Measurements from ENCODE around the gene GBX1.
A peak's percentile ranks its signal among the peaks of the same experiment; 100 is the strongest.

Gene GBX1

DNA sequence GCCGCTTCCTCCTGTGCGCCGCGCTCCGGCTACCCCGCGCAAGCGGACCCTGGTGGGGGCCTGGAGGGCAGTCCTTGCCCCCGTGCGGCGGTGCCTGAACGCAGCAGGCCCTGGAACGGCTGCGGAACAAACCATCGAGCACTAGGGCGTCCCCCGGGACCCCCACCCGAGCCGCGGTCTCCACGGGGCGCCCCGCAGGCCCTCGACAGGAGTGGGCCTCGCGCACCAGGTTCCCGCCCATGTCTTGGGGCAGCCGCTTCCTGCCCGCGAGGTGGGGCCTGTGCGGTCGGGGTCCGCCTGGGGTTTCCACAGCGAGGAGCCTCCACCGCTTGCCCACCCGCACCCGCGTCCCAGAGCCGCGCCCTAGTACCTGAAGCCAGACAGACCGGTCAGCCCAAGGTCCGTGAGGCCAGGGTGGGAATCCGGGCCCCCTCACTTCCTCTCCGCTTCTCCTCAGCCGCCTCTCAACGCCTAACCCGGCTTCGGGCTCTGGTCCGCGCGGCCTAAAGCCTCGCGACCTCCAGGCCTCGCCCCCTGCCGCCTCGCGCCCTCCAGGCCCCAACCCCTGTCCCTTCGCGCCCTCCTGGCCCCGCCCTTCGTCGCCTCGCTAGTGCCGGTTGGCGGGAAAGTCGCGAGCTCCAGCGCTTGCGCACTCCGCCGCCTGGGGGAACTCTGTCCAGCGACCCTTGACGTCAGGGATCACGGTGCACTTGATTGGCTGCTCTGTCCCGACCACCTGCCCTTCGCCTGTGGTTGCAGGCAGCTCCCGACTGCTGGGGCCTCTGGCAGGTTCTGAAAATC, 7.0 kb upstream of the GBX1 start:
- DNase-seq (ENCODE audit: low read depth in 4 of 4, low spot score in 1 of 4) = peak in 1 of 4 experiments; percentile 14

DNA sequence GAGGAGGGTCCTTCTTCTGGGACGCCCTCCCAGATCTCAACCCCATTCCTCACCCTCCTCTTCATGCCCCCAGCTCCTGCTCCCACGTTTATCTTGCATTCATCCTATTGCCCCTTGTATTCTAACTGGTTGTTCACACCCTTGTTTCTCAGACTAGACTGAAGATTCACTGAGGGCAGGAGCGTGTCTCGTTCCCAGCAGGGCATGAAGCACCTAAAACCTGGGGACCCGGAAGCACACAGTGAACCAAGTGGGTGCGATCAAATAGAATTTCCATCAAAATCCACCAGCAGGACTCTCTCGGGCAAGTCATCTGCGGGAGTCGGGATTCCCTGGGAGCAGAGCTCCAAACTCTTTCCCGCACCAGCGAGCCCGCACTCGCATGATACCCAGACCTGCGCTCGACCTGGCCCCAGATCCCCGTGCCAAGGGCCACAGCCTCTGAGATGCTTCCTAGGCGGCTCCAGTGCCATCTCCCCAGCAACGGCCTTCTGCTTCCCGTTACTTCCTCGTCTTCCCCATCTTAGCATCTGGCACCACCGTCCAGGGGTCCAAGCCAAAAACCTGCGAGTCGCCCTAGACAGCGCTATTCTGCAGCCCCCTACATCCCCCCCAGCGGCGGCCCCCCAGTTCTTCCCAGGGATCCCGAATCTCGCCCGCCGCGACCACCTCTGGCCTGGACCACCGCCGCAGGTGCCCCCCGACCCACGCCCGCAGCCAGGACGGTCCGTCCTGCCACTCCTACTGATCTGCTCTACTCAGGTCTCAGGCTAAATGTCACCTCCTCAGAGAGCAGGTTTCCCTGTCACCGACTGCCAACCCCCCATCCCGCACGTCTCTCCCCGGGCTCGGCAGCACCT, 6.1 kb upstream of the GBX1 start:
- no peak for DNase-seq (ENCODE audit: low read depth in 4 of 4, low spot score in 1 of 4)

GRCh38 chr7:151172273-151173141, 5.0 kb upstream of the GBX1 start:
- DNase-seq (ENCODE audit: low read depth in 4 of 4, low spot score in 1 of 4) = peak; percentile 54 to 76 (median 64)

DNA sequence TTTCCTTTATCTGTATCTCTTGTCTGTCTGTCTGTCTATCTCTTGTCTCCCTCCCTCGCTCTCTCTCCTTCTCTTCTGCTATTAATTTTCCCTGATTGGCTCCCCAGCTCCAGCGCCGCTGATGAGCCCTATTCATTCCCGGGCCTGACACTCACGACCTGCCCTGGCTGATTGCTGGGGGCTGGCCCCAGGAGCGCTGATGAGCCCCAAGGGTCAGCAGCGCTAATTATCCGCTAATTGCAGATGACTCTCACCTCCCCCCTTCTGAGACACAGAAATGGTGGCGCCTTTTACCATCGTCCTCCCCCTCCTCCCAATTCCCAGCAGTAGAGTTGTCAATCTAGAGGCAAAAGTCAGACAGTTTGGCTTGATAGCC, 1.3 kb upstream of the GBX1 start:
- DNase-seq (ENCODE audit: low read depth in 4 of 4, low spot score in 1 of 4) = no peak

GRCh38 chr7:151168003-151168786, 701 bp upstream of the GBX1 start:
- DNase-seq (ENCODE audit: low read depth in 4 of 4, low spot score in 1 of 4) = peak in 3 of 4 experiments; percentile 45 to 50 (median 48)

DNA sequence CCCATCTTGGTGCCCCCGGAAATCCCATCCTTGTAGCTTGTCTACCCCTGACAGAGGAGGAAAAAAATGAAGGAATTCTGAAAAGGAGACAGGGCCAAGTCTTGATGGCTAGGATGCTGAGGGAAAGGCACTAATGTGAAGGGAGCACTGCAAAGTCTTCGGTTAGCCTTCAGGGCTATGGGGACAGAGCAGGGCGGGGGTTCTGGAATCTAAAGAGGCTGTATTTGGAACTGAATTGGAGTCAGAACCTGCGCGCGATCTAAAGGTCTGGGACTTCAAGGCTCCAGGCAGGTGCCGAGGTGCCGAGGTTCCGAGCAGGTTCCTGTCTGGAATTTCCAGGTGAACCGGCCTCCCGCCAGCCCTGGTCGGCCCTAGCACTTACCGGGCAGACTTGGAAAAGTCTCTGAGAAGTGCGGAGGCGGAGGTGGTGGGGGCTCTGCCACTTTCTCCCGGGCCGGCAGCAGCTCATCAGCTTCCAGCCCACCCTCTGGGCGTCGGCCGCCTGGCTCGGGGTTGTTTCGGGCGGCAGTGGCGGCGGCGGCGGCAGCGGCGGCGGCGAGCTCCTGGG, 781 bp downstream of the GBX1 start:
- DNase-seq (ENCODE audit: low read depth in 4 of 4, low spot score in 1 of 4) = no peak

GRCh38 chr7:151161757-151162156, 5.7 kb downstream of the GBX1 start:
- DNase-seq (ENCODE audit: low read depth in 4 of 4, low spot score in 1 of 4) = no peak

DNA sequence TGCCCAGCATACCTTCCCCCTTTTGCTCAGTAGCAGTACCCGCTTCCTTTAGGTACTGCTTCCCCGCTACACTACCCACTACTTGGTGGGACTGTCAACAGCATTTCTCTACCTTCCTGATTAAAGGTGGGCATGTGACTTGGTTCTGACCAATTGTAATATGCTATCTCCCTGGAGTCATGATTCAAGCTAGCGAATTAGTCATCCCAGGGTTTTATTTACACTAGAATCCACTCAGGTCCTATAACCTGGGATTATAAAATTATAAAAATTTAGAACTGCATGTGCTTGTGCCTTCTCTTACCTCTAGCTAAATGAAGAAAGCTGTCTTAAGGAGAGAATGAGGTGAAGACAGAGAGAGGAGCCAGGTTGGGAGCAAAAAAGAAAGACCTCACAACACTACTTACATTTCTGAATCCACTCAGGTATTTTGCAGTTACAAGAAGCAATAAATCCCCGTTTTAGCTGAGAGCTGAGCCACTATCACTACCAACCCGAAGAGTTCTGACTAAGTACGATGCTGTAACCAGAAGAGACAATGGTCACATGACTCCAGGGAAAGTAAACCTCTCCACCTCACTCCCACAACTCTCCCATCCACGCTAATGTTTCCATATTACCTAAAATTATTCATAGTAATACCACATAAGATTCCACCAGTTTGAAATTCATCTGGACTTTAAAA, 9.7 kb downstream of the GBX1 start:
- DNase-seq (ENCODE audit: low read depth in 4 of 4, low spot score in 1 of 4) = no peak

- no peak for DNase-seq (ENCODE audit: low read depth in 4 of 4, low spot score in 1 of 4)
Observed at GRCh38 chr7:151152643-151153513, 14.6 kb downstream of the GBX1 start.

- no peak for DNase-seq (ENCODE audit: low read depth in 4 of 4, low spot score in 1 of 4)
Observed at GRCh38 chr7:151150388-151150787, 17.1 kb downstream of the GBX1 start.

DNA sequence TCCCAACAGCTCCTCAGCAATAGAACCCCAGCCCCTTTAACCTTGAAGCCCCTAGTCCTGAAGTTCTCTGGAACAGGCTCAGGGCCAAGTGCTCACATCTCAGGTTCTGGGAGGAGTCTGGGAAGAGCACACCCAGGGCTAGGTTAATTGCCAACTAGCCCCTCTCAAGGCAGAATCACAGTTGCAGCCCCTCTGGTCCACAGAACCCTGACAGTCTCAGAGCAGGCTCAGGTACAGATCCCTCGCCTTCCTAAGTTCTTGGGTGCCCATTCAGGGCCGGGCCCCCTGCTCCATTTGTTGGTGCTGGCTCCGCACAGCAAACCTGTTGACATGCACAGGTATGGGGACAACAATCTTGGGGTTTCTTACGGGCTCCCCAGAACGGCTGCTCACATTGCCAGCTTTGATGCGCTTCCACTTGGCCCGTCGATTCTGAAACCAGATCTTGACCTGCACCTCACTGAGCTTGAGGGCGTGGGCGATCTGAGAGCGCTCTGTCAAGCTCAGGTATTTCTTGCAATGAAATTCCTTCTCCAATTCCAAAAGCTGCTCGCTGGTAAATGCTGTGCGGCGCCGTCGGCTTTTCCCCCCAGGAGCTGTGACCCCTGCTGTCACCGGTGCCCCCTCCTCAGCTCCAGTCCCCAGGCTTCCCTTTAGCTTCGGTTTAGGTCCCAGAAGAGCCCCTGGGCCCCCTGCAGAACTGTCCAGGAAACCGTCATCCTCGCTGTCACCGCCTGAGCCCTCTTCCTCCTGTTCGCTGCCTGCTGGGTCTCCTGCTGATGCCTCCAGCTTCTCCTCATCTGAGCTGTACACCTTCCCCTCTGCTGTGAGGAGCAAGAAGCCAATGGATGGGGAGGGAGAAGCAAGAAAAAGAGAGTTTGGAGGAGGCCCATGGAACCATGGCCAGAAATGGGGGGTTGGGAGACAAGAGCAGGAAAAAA, 18.9 kb downstream of the GBX1 start:
- DNase-seq (ENCODE audit: low read depth in 4 of 4, low spot score in 1 of 4) = no peak

DNA sequence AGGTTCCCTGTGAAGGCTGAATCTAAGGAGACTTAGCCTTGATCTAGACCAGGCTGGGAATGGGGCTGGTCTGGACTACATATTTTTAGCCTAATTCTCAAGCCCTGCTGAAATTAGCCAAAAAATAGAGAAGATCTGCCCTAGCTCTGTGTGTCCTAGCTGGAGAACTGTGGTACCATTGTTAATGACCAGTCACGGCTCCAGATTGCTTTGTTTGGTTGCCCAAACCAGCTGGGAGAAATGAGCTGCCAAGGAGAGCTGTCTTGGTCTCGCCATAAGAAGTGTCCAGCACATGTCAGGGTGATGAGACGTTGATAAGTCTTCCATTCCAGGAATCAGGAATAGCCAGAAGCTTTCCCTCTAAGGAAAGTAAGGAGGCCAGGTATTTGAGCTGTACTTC, 20.7 kb downstream of the GBX1 start:
- no peak for DNase-seq (ENCODE audit: low read depth in 4 of 4, low spot score in 1 of 4)

GRCh38 chr7:151144387-151144786, 23.1 kb downstream of the GBX1 start:
- DNase-seq (ENCODE audit: low read depth in 4 of 4, low spot score in 1 of 4) = no peak

GRCh38 chr7:151143261-151144015, 24.1 kb downstream of the GBX1 start:
- no peak for DNase-seq (ENCODE audit: low read depth in 4 of 4, low spot score in 1 of 4)

DNA sequence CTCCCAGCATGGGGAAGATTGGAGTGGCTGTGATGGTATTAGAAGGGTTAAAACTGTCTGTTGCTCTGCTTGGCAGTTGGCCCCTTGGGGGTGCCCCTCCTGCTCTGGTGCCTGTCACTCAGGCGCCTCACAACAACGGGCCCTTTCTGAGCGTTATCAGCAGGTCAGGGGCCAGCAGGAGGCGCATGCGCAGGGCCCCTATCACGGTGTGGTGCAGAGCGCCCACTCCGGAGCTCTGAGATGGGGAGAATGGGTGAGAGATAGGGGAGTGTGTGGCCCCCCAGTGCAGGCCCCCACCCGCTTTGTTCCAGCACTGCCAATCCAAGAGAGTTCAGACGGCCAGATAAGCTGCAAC, 24.8 kb downstream of the GBX1 start:
- DNase-seq (ENCODE audit: low read depth in 4 of 4, low spot score in 1 of 4) = no peak

- DNase-seq (ENCODE audit: low read depth in 4 of 4, low spot score in 1 of 4) = no peak
Observed at GRCh38 chr7:151141855-151142685, 25.4 kb downstream of the GBX1 start.

All from stimulated activated CD4-positive, alpha-beta T cell treated with anti-CD3 and anti-CD28 coated beads, Interleukin-1b, Interleukin-23, amount 100 ng/mL, for 24 hours (primary cell).